ENCODE results near the gene TRIO.

TRIO gene

DNA sequence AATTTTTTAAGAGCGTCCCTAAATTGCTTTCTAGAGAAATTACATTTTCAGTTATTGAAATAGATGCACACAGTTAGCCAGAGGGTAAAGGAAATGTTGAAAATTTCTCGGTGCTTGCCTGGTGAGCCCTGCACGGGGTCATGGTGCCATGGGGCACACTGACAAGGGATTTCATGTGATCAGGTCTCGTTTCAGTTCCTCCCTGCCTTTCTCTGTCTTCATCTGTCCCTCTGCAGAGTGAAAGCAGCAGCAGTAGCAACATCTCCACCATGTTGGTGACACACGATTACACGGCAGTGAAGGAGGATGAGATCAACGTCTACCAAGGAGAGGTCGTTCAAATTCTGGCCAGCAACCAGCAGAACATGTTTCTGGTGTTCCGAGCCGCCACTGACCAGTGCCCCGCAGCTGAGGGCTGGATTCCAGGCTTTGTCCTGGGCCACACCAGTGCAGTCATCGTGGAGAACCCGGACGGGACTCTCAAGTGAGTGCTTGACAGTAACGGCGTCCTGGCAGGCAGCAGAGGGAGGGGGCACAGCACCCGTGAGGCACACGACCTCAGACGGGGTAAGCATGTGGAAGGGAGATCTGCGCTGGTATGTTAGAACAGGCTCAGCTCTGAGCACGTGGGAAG is 349.3 kb downstream of the TRIO start:
- no peak for TF ChIP-seq ZC3H10 (CRISPR knock-in tag; IDR thresholded peaks at IDR 0.05)
- TF ChIP-seq, protein P1, sequence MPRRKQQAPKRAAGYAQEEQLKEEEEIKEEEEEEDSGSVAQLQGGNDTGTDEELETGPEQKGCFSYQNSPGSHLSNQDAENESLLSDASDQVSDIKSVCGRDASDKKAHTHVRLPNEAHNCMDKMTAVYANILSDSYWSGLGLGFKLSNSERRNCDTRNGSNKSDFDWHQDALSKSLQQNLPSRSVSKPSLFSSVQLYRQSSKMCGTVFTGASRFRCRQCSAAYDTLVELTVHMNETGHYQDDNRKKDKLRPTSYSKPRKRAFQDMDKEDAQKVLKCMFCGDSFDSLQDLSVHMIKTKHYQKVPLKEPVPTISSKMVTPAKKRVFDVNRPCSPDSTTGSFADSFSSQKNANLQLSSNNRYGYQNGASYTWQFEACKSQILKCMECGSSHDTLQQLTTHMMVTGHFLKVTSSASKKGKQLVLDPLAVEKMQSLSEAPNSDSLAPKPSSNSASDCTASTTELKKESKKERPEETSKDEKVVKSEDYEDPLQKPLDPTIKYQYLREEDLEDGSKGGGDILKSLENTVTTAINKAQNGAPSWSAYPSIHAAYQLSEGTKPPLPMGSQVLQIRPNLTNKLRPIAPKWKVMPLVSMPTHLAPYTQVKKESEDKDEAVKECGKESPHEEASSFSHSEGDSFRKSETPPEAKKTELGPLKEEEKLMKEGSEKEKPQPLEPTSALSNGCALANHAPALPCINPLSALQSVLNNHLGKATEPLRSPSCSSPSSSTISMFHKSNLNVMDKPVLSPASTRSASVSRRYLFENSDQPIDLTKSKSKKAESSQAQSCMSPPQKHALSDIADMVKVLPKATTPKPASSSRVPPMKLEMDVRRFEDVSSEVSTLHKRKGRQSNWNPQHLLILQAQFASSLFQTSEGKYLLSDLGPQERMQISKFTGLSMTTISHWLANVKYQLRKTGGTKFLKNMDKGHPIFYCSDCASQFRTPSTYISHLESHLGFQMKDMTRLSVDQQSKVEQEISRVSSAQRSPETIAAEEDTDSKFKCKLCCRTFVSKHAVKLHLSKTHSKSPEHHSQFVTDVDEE (CRISPR knock-in tag; IDR thresholded peaks at IDR 0.05), result no peak
- TF ChIP-seq ZFP3 (CRISPR knock-in tag; IDR thresholded peaks at IDR 0.05), result no peak
- no peak for TF ChIP-seq TOX (CRISPR knock-in tag; IDR thresholded peaks at IDR 0.05; ENCODE audit: borderline replicate concordance)
- TF ChIP-seq, protein P2, sequence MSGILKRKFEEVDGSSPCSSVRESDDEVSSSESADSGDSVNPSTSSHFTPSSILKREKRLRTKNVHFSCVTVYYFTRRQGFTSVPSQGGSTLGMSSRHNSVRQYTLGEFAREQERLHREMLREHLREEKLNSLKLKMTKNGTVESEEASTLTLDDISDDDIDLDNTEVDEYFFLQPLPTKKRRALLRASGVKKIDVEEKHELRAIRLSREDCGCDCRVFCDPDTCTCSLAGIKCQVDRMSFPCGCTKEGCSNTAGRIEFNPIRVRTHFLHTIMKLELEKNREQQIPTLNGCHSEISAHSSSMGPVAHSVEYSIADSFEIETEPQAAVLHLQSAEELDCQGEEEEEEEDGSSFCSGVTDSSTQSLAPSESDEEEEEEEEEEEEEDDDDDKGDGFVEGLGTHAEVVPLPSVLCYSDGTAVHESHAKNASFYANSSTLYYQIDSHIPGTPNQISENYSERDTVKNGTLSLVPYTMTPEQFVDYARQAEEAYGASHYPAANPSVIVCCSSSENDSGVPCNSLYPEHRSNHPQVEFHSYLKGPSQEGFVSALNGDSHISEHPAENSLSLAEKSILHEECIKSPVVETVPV (CRISPR knock-in tag; IDR thresholded peaks at IDR 0.05), result no peak
- no peak for TF ChIP-seq ZNF70 (CRISPR knock-in tag; IDR thresholded peaks at IDR 0.05)
- no peak for TF ChIP-seq SNAI2 (CRISPR knock-in tag; IDR thresholded peaks at IDR 0.05)
- TF ChIP-seq ARNTL (CRISPR knock-in tag; IDR thresholded peaks at IDR 0.05; ENCODE audit: borderline replicate concordance, low read depth), result no peak
- no peak for TF ChIP-seq CSDC2 (CRISPR knock-in tag; IDR thresholded peaks at IDR 0.05)
- ATAC-seq, result no peak; the same call in 2 of the 3 replicates

DNA sequence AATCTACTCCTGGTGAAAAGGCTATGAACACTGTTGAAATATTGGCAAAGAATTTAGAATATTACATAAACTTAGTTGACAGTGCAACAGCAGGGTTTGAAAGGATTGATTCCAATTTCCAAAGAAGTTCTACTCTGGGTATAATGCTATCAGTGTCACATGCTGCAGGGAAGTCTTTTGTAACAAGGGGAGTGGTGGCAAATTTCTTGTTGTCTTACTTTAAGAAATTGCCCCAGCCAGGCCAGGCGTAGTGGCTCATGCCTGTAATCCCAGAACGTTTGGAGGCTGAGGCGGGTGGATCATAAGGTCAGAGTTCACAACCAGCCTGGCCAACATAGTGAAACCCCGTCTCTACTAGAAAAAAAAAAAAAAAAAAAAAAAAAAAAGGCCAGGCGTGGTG is 352.2 kb downstream of the TRIO start:
- no peak for ATAC-seq
- TF ChIP-seq RARB (CRISPR knock-in tag; IDR thresholded peaks at IDR 0.05), result no peak
- no peak for TF ChIP-seq TOX (CRISPR knock-in tag; IDR thresholded peaks at IDR 0.05; ENCODE audit: borderline replicate concordance)
- TF ChIP-seq ZNF8 (CRISPR knock-in tag; IDR thresholded peaks at IDR 0.05), result no peak
- TF ChIP-seq, protein P2 (CRISPR knock-in tag; IDR thresholded peaks at IDR 0.05), result no peak

DNA sequence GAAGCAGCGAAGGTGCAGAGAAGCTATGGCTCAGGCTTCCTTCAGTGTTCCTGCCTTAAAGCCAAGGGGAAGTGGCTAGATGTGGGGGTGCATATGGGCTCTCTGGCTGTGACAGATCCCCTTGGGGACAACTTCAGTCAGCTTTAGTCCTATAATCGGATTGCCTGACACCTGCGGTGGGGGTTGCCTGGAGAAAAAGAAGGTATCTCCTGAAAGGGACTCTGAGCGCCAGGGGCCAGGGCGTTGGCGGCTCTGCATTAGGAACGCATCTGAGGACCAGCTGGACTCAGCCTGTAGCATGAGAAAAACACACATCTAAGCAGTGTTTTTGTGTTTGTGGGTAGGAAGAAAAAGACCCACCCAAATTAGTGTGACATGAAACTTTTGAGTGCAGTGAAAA is 354.2 kb downstream of the TRIO start:
- ATAC-seq, result no peak
- TF ChIP-seq TCF4 (CRISPR knock-in tag; IDR thresholded peaks at IDR 0.05; ENCODE audit: borderline replicate concordance) (no peak), ESRRG (CRISPR knock-in tag; IDR thresholded peaks at IDR 0.05) (no peak), PPARA (CRISPR knock-in tag; IDR thresholded peaks at IDR 0.05; ENCODE audit: borderline replicate concordance) (no peak), RARB (CRISPR knock-in tag; IDR thresholded peaks at IDR 0.05) (no peak), GLIS3 (CRISPR knock-in tag; IDR thresholded peaks at IDR 0.05) (no peak), ARNTL (CRISPR knock-in tag; IDR thresholded peaks at IDR 0.05; ENCODE audit: borderline replicate concordance, low read depth) (no peak), OSR1 (CRISPR knock-in tag; IDR thresholded peaks at IDR 0.05) (no peak), ZNF565 (CRISPR knock-in tag; conservative IDR thresholded peaks at IDR 0.05; ENCODE audit: low read depth) (no peak), CSDC2 (CRISPR knock-in tag; IDR thresholded peaks at IDR 0.05) (no peak), BACH2 (CRISPR knock-in tag; IDR thresholded peaks at IDR 0.05; ENCODE audit: borderline replicate concordance) (no peak), ZNF8 (CRISPR knock-in tag; IDR thresholded peaks at IDR 0.05) (no peak), ISL1 (CRISPR knock-in tag; IDR thresholded peaks at IDR 0.05) (no peak)
- TF ChIP-seq, protein P3, sequence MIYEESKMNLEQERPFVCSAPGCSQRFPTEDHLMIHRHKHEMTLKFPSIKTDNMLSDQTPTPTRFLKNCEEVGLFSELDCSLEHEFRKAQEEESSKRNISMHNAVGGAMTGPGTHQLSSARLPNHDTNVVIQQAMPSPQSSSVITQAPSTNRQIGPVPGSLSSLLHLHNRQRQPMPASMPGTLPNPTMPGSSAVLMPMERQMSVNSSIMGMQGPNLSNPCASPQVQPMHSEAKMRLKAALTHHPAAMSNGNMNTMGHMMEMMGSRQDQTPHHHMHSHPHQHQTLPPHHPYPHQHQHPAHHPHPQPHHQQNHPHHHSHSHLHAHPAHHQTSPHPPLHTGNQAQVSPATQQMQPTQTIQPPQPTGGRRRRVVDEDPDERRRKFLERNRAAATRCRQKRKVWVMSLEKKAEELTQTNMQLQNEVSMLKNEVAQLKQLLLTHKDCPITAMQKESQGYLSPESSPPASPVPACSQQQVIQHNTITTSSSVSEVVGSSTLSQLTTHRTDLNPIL (CRISPR knock-in tag; IDR thresholded peaks at IDR 0.05; ENCODE audit: low read depth), result no peak
- TF ChIP-seq, protein P4, sequence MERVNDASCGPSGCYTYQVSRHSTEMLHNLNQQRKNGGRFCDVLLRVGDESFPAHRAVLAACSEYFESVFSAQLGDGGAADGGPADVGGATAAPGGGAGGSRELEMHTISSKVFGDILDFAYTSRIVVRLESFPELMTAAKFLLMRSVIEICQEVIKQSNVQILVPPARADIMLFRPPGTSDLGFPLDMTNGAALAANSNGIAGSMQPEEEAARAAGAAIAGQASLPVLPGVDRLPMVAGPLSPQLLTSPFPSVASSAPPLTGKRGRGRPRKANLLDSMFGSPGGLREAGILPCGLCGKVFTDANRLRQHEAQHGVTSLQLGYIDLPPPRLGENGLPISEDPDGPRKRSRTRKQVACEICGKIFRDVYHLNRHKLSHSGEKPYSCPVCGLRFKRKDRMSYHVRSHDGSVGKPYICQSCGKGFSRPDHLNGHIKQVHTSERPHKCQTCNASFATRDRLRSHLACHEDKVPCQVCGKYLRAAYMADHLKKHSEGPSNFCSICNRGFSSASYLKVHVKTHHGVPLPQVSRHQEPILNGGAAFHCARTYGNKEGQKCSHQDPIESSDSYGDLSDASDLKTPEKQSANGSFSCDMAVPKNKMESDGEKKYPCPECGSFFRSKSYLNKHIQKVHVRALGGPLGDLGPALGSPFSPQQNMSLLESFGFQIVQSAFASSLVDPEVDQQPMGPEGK (CRISPR knock-in tag; IDR thresholded peaks at IDR 0.05; ENCODE audit: borderline replicate concordance), result no peak
- TF ChIP-seq, protein P2 (CRISPR knock-in tag; IDR thresholded peaks at IDR 0.05), result no peak
